ENCODE data around the gene ACOT8.
"Not testable (repeated sequence)": the region's sequence is repeated elsewhere in the genome, so short reads cannot be mapped to it uniquely, and the experiment has no call there.

The ACOT8 gene

GRCh38 chr20:45874576-45874975, 17.4 kb upstream of the ACOT8 start:
- Histone ChIP-seq H3K4me2 (ENCODE audit: low read length) (no peak overlapping the region), H3K9me3 (ENCODE audit: insufficient read depth, low read depth, low read length) (no peaks in the 10 kb centered on the region), H3K27me3 (ENCODE audit: insufficient read depth, low read length) (no peaks in the 10 kb centered on the region), H3K4ac (ENCODE audit: low read depth, low read length) (no peak overlapping the region), H4K8ac (ENCODE audit: low read depth, low read length) (no peak overlapping the region), H3K18ac (ENCODE audit: low read length) (no peak overlapping the region), H3K14ac (ENCODE audit: low read length) (no peak overlapping the region), H4K12ac (ENCODE audit: low read depth, low read length) (no peak overlapping the region), H3K79me1 (ENCODE audit: low read length) (no peaks in the 10 kb centered on the region), H2BK120ac (ENCODE audit: insufficient read depth, low read length, poor library complexity) (no peak overlapping the region), H3K23ac (ENCODE audit: low read length) (no peak overlapping the region), H3K79me2 (ENCODE audit: control insufficient read depth, insufficient read depth, low read length, poor library complexity) (no peaks in the 10 kb centered on the region), H3K4me1 (ENCODE audit: control insufficient read depth in 1 of 2, insufficient read depth in 2 of 2, low read length in 2 of 2) (peaks cover 5 to 10% of the 10 kb centered on the region in 2 experiments), H3K9ac (ENCODE audit: low read length) (no peak overlapping the region), H4K91ac (ENCODE audit: low read depth, low read length) (no peak overlapping the region), H3K4me3 (ENCODE audit: low read depth, low read length) (no peak overlapping the region), H2AK5ac (ENCODE audit: low read length) (no peak overlapping the region), H3K36me3 (ENCODE audit: control insufficient read depth in 1 of 2, insufficient read depth in 2 of 2, low read length in 2 of 2) (peaks cover 12 to 14% of the 10 kb centered on the region in 2 experiments), H2BK5ac (ENCODE audit: low read depth, low read length, poor library complexity) (no peak overlapping the region), H2AFZ (ENCODE audit: insufficient read depth, low read length, poor library complexity) (no peak overlapping the region), H2BK12ac (ENCODE audit: low read length) (no peak overlapping the region), H3K27ac (ENCODE audit: low read depth, low read length) (no peak overlapping the region)
- no peak for DNase-seq
- WGBS (ENCODE audit: extremely low coverage, insufficient coverage, insufficient read length) = no CpG with 5 or more reads among the region's 4 CpGs

- H3K23ac ChIP-seq (ENCODE audit: low read length); H3K27ac ChIP-seq (ENCODE audit: low read depth, low read length); H3K9ac ChIP-seq (ENCODE audit: low read length); H3K4ac ChIP-seq (ENCODE audit: low read depth, low read length); H3K27me3 ChIP-seq (ENCODE audit: insufficient read depth, low read length); H3K4me2 ChIP-seq (ENCODE audit: low read length); H3K9me3 ChIP-seq (ENCODE audit: insufficient read depth, low read depth, low read length); H3K79me2 ChIP-seq (ENCODE audit: control insufficient read depth, insufficient read depth, low read length, poor library complexity); H4K8ac ChIP-seq (ENCODE audit: low read depth, low read length); H2BK120ac ChIP-seq (ENCODE audit: insufficient read depth, low read length, poor library complexity); H4K91ac ChIP-seq (ENCODE audit: low read depth, low read length); DNase-seq; H3K14ac ChIP-seq (ENCODE audit: low read length); H3K18ac ChIP-seq (ENCODE audit: low read length); H4K12ac ChIP-seq (ENCODE audit: low read depth, low read length); H2BK5ac ChIP-seq (ENCODE audit: low read depth, low read length, poor library complexity); H2AK5ac ChIP-seq (ENCODE audit: low read length); H3K4me3 ChIP-seq (ENCODE audit: low read depth, low read length); H3K79me1 ChIP-seq (ENCODE audit: low read length); H2AFZ ChIP-seq (ENCODE audit: insufficient read depth, low read length, poor library complexity); H2BK12ac ChIP-seq (ENCODE audit: low read length): not testable (repeated sequence)
- Histone ChIP-seq H3K36me3 (ENCODE audit: control insufficient read depth in 1 of 2, insufficient read depth in 2 of 2, low read length in 2 of 2) (peaks cover 12 to 14% of the 10 kb centered on the region in 2 experiments), H3K4me1 (ENCODE audit: control insufficient read depth in 1 of 2, insufficient read depth in 2 of 2, low read length in 2 of 2) (peaks cover 5 to 10% of the 10 kb centered on the region in 2 experiments)
- WGBS (ENCODE audit: extremely low coverage, insufficient coverage, insufficient read length) = no CpG with 5 or more reads among the region's 10 CpGs
Measured at GRCh38 chr20:45874104-45874481, 16.9 kb upstream of the ACOT8 start.

- H3K79me1 ChIP-seq (ENCODE audit: low read length) = no peaks in the 10 kb centered on the region
- no peak overlapping the region for H2BK12ac ChIP-seq (ENCODE audit: low read length)
- no peak overlapping the region for H3K18ac ChIP-seq (ENCODE audit: low read length)
- no peak overlapping the region for H4K8ac ChIP-seq (ENCODE audit: low read depth, low read length)
- no peak overlapping the region for H3K14ac ChIP-seq (ENCODE audit: low read length)
- H3K4me1 ChIP-seq (ENCODE audit: control insufficient read depth in 1 of 2, insufficient read depth in 2 of 2, low read length in 2 of 2) = peaks cover 5 to 10% of the 10 kb centered on the region in 2 experiments
- H3K79me2 ChIP-seq (ENCODE audit: control insufficient read depth, insufficient read depth, low read length, poor library complexity) = no peaks in the 10 kb centered on the region
- DNase-seq = no peak
- no peak overlapping the region for H3K27ac ChIP-seq (ENCODE audit: low read depth, low read length)
- WGBS (ENCODE audit: extremely low coverage, insufficient coverage, insufficient read length) = no CpG with 5 or more reads among the region's 1 CpG
- no peak overlapping the region for H2BK120ac ChIP-seq (ENCODE audit: insufficient read depth, low read length, poor library complexity)
- no peak overlapping the region for H3K23ac ChIP-seq (ENCODE audit: low read length)
- no peak overlapping the region for H3K4me2 ChIP-seq (ENCODE audit: low read length)
- H3K4me3 ChIP-seq (ENCODE audit: low read depth, low read length) = no peak overlapping the region
- H4K12ac ChIP-seq (ENCODE audit: low read depth, low read length) = no peak overlapping the region
- no peak overlapping the region for H2BK5ac ChIP-seq (ENCODE audit: low read depth, low read length, poor library complexity)
- no peak overlapping the region for H4K91ac ChIP-seq (ENCODE audit: low read depth, low read length)
- no peak overlapping the region for H3K9ac ChIP-seq (ENCODE audit: low read length)
- H3K27me3 ChIP-seq (ENCODE audit: insufficient read depth, low read length) = no peaks in the 10 kb centered on the region
- no peaks in the 10 kb centered on the region for H3K9me3 ChIP-seq (ENCODE audit: insufficient read depth, low read depth, low read length)
- peaks cover 12 to 14% of the 10 kb centered on the region in 2 experiments for H3K36me3 ChIP-seq (ENCODE audit: control insufficient read depth in 1 of 2, insufficient read depth in 2 of 2, low read length in 2 of 2)
- no peak overlapping the region for H2AK5ac ChIP-seq (ENCODE audit: low read length)
- no peak overlapping the region for H3K4ac ChIP-seq (ENCODE audit: low read depth, low read length)
- H2AFZ ChIP-seq (ENCODE audit: insufficient read depth, low read length, poor library complexity) = no peak overlapping the region
Measured at GRCh38 chr20:45873409-45874103, 16.4 kb upstream of the ACOT8 start.

GRCh38 chr20:45872626-45873025, 15.4 kb upstream of the ACOT8 start:
- DNase-seq = peak in 1 of 2 donors; percentile 14
- Histone ChIP-seq H3K9me3 (ENCODE audit: insufficient read depth, low read depth, low read length) (no peaks in the 10 kb centered on the region), H2AFZ (ENCODE audit: insufficient read depth, low read length, poor library complexity) (no peak overlapping the region), H3K4me3 (ENCODE audit: low read depth, low read length) (no peak overlapping the region), H3K14ac (ENCODE audit: low read length) (peak overlapping the region; percentile 13), H3K79me2 (ENCODE audit: control insufficient read depth, insufficient read depth, low read length, poor library complexity) (no peaks in the 10 kb centered on the region), H3K27ac (ENCODE audit: low read depth, low read length) (no peak overlapping the region), H3K36me3 (ENCODE audit: control insufficient read depth in 1 of 2, insufficient read depth in 2 of 2, low read length in 2 of 2) (peaks cover 6 to 8% of the 10 kb centered on the region in 2 experiments), H4K91ac (ENCODE audit: low read depth, low read length) (no peak overlapping the region), H4K8ac (ENCODE audit: low read depth, low read length) (peak overlapping the region; percentile 40), H2AK5ac (ENCODE audit: low read length) (no peak overlapping the region), H4K12ac (ENCODE audit: low read depth, low read length) (no peak overlapping the region), H3K27me3 (ENCODE audit: insufficient read depth, low read length) (no peaks in the 10 kb centered on the region), H3K23ac (ENCODE audit: low read length) (no peak overlapping the region), H2BK12ac (ENCODE audit: low read length) (no peak overlapping the region), H3K4me1 (ENCODE audit: control insufficient read depth in 1 of 2, insufficient read depth in 2 of 2, low read length in 2 of 2) (peaks cover 5 to 10% of the 10 kb centered on the region in 2 experiments), H3K4ac (ENCODE audit: low read depth, low read length) (no peak overlapping the region), H3K4me2 (ENCODE audit: low read length) (no peak overlapping the region), H2BK5ac (ENCODE audit: low read depth, low read length, poor library complexity) (no peak overlapping the region), H3K9ac (ENCODE audit: low read length) (no peak overlapping the region), H2BK120ac (ENCODE audit: insufficient read depth, low read length, poor library complexity) (no peak overlapping the region), H3K18ac (ENCODE audit: low read length) (no peak overlapping the region), H3K79me1 (ENCODE audit: low read length) (no peaks in the 10 kb centered on the region)
- WGBS (ENCODE audit: extremely low coverage, insufficient coverage, insufficient read length) = no CpG with 5 or more reads among the region's 4 CpGs
